HG03521 (cell line): Measurements from ENCODE around the gene ODC1.

Source experiments
- ATAC-seq: cut with Tn5 transposase; IDR thresholded peaks from one replicate; pipeline ENCODE4 v1.9.1; 2021; ENCODE audit warnings: mild to moderate bottlenecking, moderate library complexity; ENCODE audit not compliant: unreplicated experiment

ODC1 gene

DNA sequence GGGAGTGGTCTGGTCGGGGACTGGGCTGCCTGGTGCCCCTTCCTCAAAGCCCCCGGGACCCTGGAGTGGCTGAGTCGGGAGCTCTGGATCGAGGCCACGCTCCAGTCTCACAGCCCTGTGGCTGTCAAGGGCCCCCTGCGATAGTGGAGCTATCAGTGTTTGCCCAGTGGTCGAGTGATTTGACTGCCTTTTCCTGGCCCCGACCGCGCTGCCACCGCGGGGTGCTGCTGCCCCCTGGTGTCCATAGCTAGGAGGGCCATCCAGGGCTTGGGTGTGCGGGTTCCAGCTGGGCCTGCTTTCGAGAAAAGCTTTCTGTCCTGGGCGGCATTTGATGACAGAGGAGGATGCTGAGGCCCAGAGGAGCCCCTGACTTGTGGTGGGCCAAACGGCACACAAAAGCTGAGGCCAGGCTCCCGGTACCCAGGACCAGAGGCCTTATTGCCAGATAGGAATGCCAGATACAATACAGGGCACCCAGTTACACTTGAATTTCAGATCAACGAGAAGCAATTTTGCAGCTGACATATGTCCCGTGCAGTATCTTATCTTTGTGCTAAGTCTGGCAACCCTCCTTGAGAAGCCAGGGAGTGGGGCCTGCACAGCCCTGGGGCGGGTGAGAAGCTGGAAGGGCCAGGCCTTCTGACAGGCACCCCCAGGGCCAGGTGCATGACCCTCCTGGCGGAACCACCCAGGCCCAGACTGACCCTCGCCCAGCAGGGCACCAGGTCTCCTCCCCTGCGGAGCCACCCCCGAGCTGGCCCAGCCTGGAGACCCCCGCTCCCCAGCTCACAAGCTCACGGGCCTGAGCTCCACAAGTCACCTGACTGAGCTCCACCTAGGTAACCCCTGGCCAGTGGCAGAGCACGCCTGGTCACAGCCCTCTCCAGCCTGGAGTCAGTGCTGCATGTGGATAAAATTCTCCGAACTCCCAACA lies 13.0 kb downstream of the ODC1 start:
- peak; percentile 67 for ATAC-seq

DNA sequence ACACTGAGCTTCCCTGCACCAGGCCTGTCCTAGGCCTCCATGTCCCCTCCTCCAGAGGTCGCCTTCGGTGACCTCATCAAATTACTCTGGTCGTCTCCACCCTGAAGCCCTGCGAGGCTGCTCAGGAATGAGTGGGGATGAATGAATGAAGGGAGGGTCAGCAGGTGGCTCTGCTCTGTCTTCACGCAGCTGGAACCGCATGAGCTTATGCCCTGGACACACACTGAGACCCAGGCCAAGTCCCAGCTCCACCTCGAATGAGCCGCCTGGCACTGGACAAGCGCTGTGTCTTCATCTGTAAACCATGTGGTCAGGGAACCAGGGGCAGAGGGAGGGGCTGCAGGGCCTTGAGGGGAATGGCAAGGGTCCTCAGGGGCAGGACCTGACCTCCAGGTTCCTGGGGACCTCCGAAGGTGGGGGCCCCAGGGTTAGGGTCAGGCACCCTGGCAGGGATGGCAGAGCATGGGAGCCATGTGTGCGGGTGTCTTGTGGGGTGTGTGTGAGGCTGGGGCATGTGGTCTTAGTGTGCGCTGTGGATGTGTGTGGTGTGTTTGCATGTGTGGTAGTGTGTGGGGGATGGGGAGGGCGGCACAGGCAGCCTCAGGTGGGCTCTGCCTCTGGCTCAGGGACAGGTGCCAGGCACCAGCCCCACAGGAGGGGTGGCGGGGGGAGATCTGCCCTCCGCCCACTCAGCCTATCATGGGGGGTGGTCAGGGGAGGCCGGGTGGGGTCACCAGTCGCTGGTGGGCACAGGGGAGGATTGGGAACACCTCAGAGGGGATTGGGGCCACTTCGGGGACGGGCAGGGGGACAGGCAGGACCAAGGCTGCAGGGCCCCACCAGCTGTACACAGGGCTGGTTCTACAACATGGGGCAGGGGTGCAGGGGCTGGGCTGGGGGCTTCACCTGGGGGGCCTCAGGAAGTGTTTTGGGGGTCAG lies 13.9 kb downstream of the ODC1 start:
- no peak for ATAC-seq

DNA sequence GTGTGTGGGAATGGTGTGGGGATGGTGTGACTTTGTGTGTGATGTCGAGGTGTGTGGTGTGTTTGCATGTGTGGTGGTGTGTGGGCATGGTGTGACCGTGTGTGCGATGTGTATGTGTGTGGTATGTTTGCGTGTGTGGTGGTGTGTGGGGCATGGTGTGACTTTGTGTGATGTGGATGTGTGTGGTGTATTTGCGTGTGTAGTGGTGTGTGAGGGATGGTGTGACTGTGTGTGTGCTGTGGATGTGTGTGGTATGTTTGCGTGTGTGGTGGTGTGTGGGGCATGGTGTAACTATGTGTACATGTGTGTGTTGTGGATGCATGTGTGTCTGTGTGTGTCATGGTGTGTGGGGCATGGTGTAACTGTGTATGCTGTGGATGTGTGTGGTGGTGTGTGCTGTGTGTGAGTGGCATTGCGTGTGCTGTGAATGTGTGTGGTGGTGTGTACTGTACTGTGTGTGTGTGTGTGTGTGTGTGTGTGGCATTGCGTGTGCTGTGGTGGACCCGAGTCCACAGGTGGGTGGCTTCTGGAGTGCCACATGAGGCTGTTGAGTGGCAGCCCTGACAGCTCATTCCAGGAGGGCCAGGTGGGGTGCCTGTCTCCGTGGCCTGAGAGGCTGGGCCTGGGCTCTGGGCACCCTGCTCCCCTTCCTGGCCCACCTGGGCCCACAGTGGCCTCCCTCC lies 14.7 kb downstream of the ODC1 start:
- no peak for ATAC-seq

DNA sequence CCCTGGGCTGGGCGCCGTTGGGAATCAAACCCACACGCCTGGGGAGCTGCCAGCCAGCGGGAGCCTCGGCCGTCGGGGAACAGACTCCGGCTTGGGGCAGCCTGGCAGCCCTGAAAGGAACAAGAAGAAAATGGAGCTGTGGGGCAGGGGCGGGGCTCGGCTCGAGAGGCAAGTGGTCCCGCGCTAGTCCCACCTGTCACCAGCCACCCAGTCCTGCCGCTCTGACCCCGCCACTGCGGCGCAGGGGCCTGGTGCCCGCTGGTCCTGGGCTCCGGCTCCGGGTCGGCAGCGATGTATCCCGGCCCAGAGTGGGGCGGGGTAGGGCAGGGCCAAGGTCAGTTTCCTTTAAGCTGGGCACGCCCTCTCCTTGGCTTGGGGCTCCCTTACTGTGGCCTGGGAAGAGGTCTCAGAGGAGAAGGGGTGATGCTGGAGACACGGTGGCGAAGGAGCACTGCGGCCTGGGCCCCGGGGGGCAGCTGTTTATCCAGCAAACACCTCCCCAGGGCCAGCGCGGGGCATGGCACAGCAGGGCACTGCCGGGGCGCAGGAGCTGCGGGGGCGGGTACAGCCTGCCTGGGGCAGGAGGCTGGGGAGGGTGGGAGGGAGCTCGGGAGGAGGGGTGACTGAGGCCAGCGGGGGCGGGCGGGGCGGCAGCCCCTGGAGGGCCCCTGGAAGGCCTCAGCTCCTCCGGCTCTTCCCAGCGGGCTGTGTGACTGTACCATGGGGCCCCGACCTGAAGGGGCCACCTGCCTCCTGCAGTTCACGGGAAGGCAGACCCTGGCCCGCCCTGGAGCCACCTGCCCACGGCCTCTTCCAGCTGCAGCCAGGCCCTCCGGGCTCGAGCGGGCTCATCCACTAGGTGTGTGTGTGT lies 15.6 kb downstream of the ODC1 start:
- no peak for ATAC-seq

DNA sequence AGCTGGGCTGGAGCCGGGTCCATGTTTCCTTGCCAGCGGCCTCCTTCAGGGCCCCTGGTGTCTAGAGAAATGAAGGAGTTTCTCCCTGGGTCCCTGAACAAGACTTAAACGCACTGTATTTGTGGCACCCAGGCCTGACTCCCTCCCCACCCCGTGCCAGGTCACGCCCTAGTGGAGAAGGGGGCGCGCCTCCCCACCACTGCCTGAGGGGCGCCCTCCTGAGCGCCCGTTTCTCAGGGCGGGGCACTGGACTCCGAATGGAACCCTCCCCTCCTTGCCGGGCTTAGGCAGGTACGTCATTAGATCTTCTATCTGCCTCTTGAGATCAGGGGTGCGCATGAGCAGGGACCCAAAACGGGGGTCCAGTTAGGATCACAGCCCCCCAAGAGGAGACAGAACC lies 16.3 kb downstream of the ODC1 start:
- no peak for ATAC-seq

DNA sequence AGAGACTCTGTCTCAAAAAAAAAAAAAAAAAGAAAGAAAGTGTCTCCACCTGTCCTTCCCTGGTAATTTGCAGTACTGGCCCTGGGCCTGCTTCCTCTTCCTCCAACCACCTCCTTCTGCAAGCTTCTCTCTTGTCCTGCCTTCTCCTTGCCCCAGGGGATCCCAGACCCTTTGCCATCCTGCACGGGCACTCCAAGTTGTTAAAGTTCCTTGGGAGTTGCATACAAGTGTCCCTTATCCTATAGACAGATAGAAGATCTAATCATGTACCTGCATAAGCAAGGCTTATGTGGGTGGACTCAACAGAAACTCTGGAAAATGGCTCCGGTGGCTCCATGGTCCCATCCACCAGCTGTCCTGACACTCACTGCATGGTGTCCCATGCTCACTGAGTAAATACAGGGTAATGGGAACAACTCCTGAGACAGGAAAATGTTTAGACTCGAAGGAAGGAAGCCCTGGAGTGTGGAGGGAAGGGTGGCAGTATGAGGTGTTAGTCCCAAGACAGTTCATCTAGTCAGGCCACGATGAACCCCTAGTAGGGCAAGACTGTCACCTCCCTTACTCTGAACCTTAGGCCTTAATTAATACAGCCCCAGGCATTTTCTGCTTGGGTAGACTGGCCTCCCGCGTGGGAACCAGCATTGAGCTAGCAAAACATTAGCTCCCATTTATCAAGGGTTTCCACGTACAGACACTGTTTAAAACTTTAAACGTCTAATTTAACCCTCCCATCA lies 17.1 kb downstream of the ODC1 start:
- no peak for ATAC-seq

DNA sequence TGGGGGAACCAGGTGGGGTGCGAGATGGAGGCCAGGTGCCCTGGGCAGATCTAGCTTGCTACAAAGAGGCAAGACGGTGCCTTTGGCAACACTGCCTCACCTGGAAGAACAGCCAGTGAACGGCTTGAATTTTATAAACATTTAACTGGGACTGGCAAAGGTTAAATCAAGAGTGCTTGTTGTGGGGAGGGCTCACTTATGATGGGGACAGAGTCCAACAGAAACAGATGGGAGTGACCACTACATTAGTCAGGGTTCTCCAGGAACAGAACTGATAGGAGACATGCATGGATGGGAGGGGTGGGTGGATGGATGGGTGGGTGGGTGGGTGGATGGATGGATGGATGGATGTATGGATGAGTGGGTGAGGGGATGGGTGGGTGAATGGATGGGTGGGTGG lies 19.2 kb downstream of the ODC1 start:
- ATAC-seq = no peak

DNA sequence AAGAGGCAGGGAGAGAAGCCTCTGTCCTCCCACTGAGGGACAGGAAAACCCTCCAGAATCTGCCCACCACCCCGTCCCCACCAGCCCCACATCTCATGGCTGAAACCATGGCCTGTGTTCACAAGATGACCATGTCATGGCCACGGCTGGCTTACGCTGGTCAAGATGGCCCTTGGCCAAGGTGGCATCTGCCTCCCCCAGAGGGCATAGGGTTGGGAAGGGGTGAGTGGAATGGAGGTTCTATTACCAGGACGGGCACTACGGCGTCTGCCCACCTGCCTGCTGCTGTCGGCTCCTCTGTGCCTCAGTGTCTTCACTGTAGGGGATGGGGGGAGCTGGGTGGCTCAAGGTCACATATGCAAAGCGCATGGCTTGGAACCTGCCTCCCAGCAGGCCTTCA lies 19.8 kb downstream of the ODC1 start:
- no peak for ATAC-seq

DNA sequence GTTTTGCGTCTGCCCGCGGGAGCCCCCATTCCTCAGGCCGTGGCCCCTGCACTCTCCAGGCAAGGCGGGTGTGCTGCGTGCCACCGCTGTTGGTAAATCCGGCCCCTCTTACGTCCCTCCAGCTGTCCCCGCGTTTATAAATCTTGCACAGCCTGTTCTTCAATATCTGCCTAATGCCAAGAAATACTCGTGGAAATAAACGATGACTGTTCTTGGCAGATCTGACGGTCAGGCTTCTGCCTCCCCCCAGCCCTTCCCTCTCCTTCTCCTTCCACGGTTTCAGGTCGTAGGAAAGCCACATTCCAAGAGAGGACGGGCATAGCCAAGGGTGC lies 20.5 kb downstream of the ODC1 start:
- ATAC-seq = no peak

DNA sequence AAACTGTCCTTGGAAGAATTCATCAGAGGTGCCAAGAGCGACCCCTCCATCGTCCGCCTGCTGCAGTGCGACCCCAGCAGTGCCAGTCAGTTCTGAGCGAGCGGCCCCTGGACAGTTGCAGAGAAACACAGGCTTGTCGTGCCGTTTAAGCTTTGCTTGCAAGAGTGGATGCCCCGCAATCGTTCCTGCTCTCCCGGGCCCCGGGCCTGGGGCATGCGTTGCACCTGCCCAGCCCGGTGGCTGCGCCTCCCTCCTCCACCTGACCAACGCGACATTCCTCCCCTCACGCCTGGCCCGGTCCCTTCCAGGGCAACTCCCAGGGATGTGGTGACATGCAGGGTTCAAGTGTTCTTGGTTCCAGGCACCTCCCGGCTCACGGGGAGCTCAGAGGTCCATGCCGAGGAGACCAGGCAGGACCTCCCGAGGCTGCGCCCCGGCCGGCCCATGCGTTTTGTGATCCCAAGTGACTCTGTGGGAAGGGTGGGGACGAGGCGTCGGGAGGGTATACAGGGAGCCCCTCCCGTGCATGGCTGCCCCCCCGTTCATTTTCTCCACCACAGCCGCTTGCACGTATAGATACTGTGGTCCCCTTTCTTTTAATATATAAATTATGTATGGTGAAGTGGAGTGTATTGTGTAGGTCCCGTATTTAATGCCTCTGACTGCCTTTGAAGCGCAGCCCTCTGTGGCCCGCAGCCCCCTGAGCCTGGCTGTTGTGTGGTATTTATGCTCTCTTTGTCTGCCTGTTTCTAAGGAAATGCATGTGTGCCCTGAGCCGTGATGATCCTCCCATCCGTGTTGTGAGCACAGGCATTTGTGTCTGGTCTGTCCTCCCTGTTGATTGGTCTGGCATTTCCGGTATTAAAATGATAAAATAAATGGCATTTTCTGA lies 21.2 kb downstream of the ODC1 start:
- ATAC-seq = no peak

DNA sequence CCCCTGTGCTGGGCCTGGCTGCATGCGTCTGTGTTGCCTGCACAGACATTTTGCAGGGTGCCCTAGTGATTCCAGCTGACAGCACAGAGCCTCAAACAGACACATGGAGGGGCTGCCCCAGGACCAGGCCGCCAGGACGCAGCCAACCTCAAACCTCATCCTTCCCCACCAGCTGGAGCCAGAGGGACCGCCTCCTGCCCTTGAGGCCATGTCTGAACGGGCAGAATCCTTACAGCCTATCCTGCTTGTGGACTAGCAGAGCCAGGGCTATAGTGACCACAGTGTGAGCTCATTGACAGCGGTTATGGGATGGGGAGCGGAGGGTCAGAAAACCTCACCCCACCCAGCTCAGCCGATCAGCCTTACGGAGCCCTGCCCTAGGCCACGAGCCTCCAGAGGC lies 22.4 kb downstream of the ODC1 start:
- no peak for ATAC-seq

DNA sequence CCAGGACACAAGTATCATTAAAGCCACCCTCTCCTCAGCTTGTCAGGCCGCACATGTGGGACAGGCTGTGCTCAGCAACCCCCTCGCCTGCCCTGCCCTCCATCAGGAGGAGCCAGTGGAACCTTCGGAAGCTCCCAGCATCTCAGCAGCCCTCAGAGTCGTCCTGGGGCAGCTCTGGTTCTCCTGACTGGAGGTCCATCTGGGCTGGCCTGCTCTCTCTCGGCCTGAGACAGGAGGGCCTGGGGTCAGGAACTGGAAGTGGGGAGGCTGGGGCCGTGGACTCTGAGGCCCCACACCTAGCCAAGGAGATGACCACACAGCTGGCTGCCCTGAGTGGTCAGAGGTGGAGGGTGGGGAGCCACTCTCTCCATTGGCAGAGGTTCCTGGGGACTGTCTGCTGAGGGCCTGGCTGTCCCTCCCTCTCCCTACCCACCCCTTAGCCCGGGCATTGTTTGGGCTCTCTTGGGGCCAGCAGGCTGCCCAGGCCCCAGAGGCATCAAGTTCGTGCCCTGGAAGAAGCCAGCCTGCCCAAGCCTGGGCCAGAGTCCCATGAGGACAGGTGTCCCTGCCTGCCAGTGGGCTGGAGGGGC lies 23.1 kb downstream of the ODC1 start:
- ATAC-seq = no peak

DNA sequence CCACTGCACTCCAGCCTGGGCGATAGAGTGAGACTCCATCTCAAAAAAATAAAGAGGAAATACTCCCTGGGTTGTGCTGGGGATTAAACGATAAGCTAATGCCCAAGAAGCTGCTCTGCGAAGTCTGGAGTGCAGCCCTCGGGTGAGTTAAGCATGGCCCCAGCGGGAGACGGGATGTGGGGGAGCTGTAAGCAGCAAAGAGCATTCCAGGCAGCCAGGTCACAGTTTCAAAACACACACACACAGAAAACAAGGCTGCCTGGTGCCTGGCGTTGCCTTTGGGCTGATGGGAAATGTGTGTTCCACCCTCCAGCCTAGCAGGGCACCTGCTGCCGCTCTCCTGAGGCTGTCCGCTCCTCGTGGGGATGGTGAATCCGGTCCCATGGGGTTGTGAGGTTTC lies 24.1 kb downstream of the ODC1 start:
- no peak for ATAC-seq

DNA sequence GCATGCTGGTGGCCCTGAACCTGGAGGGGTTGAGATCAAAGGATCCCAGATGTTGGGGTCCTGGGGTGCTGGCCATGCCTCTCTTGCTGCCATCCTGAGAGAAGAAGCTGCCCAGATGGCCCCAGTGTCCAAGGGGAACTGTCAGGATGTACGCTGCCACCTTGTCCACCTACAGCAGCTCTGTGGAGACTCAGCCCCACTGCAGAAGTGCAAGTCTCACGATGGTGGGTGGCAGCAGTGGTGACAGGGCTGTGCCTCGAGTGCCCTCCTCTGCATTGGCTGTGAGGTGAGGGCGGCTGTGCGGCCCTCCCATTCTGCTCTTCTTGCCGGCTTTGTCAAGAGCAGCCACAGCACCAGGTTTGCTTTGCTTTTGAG lies 24.7 kb downstream of the ODC1 start:
- no peak for ATAC-seq

DNA sequence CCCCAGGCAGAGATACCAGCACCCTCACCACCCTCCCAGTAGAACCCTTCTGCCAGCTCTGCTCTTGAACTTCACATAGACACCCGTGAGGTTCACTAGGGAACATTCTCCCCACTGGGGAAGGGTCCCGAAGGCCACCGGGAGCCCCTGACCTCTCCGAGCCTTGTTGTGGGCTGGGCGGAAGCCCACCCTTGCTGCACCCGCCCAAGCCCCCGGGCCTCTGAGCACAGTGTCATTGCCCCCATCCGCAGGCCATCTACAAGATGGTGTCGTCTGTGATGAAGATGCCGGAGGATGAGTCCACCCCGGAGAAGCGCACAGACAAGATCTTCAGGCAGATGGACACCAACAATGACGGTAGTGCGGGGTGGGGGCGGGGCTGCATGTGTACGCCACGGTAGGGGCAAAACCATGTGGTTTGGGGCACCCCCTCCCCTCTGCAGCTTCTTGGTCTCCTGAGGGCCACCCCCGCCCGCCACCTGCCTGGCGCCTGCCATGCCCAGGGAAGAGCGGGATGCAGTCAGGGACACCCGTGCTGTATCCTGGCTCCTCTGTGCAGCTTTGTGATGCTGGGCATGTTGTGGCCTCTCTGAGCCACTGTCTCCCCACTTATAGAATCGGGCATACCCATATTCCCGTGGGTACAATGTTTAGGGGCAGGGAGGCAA lies 25.3 kb downstream of the ODC1 start:
- ATAC-seq = no peak

DNA sequence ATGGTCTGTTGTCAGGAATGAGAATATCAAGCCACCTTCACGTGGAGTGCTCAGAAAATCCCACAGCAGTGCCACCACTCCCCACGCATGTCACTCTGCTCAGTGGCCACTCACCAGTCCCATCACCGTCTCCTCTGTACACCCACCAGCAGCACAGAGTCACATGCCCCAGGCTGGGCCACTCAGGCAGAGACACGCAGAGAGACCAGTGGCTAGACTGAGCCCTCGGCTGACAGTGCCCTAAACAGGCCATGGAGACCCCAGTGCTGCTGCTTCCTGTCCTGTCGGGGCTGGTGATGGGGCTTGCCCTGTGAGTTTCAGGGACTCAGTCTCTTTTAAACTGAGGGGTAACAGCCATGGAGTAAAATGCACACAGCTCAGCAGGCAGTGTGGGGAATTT lies 25.9 kb downstream of the ODC1 start:
- no peak for ATAC-seq

DNA sequence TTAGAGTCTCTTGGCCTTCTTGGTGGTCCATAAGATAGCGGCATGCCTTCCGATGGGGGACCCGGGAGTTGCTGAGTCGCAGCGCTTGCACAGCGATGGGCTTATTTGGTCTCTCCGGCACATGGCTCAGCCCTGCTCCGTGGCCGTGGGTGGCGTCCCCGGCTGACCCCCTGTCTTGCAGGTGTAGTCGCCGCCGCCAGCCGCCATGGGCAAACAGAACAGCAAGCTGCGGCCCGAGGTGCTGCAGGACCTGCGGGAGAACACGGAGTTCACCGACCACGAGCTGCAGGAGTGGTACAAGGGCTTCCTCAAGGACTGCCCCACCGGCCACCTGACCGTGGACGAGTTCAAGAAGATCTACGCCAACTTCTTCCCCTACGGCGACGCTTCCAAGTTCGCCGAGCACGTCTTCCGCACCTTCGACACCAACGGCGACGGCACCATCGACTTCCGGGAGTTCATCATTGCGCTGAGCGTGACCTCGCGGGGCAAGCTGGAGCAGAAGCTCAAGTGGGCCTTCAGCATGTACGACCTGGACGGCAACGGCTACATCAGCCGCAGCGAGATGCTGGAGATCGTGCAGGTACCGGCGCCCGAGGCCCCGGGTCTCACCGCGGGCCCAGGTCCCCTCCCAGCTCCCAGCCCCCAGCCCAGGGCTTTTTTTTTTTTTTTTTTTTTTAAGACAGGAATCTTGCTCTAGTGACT lies 28.4 kb downstream of the ODC1 start:
- ATAC-seq = no peak
